ENCODE results near the gene KLHDC10.

DNA sequence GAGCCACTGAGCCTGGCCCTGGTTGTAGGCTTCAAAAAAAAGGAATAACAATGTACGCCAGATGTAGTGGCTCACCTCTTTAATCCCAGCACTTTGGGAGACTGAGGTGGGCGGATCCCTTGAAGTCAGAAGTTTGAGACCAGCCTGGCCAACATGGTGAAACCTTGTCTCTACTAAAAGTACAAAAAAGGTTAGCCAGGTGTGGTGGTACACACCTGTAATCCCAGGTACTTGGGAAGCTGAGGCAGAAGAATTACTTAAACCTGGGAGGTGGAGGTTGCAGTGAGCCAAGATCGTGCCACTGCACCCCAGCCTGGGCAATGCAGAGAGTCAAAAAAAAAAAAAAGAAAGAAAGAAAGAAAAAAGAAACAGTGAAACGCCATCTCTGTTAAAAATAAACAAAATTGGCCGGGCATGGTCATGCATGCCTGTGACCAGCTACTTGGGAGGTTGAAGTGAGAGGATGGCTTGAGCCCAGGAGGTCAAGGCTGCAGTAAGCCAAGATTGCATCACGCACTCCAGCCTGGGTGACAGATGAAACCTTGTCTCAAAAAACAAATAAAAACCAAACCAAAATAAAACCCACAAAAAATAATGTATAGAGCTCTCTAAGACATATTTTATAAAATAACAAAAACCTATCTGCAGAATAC, 4.7 kb upstream of the KLHDC10 start:
- TF ChIP-seq POLR2AphosphoS5 (IDR thresholded peaks at IDR 0.05) (no peak), CTCF (IDR thresholded peaks at IDR 0.05; ENCODE audit: poor library complexity, severe bottlenecking) (no peak)
